MV-4-11 (cell line): ENCODE measurements around the gene IFNG-AS1.

Experiments
- DNase-seq: peaks from one replicate; lab custom pipeline; 2025; lab: John Stamatoyannopoulos, UW

Gene IFNG-AS1

GRCh38 chr12:67989184-67989920, at the start of gene IFNG-AS1:
TSS of gene IFNG-AS1 (plus strand) at chr12:67989447.
- no peak for DNase-seq

- DNase-seq, result no peak
These were observed 49.6 kb upstream of the IFNG-AS1 start for GRCh38 chr12:67939611-67940010.

GRCh38 chr12:67940780-67941243, 48.4 kb upstream of the IFNG-AS1 start:
- no peak for DNase-seq

- DNase-seq, result no peak
These were observed 46.5 kb upstream of the IFNG-AS1 start for GRCh38 chr12:67942724-67943123.

- peak; percentile 43 for DNase-seq
These were observed 45.9 kb upstream of the IFNG-AS1 start for GRCh38 chr12:67943141-67943892.

- DNase-seq, result no peak
These were observed 45.2 kb upstream of the IFNG-AS1 start for GRCh38 chr12:67944093-67944492.

- DNase-seq, result no peak
These were observed 36.5 kb upstream of the IFNG-AS1 start for GRCh38 chr12:67952787-67953186.

GRCh38 chr12:67957383-67957782, 31.9 kb upstream of the IFNG-AS1 start:
- DNase-seq, result no peak

GRCh38 chr12:67958187-67958586, 31.1 kb upstream of the IFNG-AS1 start:
- no peak for DNase-seq

- no peak for DNase-seq
These were observed 24.8 kb upstream of the IFNG-AS1 start for GRCh38 chr12:67964456-67964855.

- DNase-seq, result peak; percentile 34
These were observed 22.7 kb upstream of the IFNG-AS1 start for GRCh38 chr12:67966560-67966959.

- DNase-seq, result no peak
These were observed 20.9 kb upstream of the IFNG-AS1 start for GRCh38 chr12:67968321-67968720.

- DNase-seq, result no peak
These were observed 20.5 kb upstream of the IFNG-AS1 start for GRCh38 chr12:67968725-67969124.

- DNase-seq, result no peak
These were observed 20.0 kb upstream of the IFNG-AS1 start for GRCh38 chr12:67969134-67969802.

GRCh38 chr12:67977668-67978067, 11.6 kb upstream of the IFNG-AS1 start:
- no peak for DNase-seq

GRCh38 chr12:67980391-67980790, 8.9 kb upstream of the IFNG-AS1 start:
- no peak for DNase-seq

- no peak for DNase-seq
These were observed 7.7 kb upstream of the IFNG-AS1 start for GRCh38 chr12:67981287-67982162.

GRCh38 chr12:67982164-67982563, 7.1 kb upstream of the IFNG-AS1 start:
- no peak for DNase-seq

- DNase-seq, result no peak
These were observed 2.6 kb upstream of the IFNG-AS1 start for GRCh38 chr12:67986632-67987031.

GRCh38 chr12:67988601-67989021, 636 bp upstream of the IFNG-AS1 start:
- no peak for DNase-seq

GRCh38 chr12:67991158-67991557, 1.9 kb downstream of the IFNG-AS1 start:
- DNase-seq, result no peak

- DNase-seq, result no peak
These were observed 3.9 kb downstream of the IFNG-AS1 start for GRCh38 chr12:67993143-67993542.
